Measurements from ENCODE around the gene EFHC1. TPM values are rescaled to one million over a fixed set of nuclear protein-coding genes. Genes with fewer than 3 reads are reported as not detected.

Gene EFHC1
- total RNA-seq, 1 experiment from 2014 or later, result 26.9 TPM

DNA sequence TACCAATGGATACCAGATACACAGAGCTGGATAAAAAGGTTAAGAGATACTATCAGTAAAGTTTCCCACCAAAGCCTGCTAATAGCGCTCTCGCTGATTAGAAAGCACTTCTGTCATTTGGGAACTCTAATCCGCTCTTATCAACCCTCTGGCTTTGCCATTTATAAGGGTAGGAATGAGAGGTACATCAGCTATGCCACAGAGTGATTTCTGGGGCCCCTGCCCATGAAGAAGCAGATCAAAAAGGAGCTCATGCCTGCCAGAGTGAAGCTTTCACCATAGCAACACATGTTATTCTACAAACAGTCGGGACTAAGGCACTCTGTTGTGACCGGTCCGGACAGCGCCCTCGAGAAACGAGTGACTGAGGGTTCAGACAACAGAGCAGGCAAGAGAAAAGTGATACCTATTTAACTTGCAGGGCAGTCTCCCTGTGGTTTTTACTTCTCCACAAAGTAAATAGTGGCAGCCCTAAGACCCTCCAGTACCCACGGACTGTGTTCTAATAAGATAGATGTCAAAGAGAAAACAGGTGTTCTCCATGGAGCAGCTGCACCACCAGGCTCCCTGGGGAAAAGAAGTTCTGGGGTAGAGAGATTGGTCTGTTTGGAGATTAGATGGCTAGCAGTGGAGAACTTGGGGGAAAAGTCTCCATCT is 151.1 kb downstream of the EFHC1 start:
- TF ChIP-seq, protein P1, sequence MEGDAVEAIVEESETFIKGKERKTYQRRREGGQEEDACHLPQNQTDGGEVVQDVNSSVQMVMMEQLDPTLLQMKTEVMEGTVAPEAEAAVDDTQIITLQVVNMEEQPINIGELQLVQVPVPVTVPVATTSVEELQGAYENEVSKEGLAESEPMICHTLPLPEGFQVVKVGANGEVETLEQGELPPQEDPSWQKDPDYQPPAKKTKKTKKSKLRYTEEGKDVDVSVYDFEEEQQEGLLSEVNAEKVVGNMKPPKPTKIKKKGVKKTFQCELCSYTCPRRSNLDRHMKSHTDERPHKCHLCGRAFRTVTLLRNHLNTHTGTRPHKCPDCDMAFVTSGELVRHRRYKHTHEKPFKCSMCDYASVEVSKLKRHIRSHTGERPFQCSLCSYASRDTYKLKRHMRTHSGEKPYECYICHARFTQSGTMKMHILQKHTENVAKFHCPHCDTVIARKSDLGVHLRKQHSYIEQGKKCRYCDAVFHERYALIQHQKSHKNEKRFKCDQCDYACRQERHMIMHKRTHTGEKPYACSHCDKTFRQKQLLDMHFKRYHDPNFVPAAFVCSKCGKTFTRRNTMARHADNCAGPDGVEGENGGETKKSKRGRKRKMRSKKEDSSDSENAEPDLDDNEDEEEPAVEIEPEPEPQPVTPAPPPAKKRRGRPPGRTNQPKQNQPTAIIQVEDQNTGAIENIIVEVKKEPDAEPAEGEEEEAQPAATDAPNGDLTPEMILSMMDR (IDR thresholded peaks at IDR 0.05; ENCODE audit: unreplicated experiment), result no peak
- BruUV-seq (replicated peaks), result no TSS peak
- intact Hi-C loops (cut with micrococcal nuclease), result no loop called here
- Mint-ChIP-seq H3K4me1 (ENCODE audit: insufficient read depth, unreplicated experiment) (peaks cover 43% of the 10 kb centered on the region), H3K36me3 (ENCODE audit: insufficient read depth, unreplicated experiment) (no peaks in the 10 kb centered on the region), H3K9me3 (ENCODE audit: unreplicated experiment) (no peaks in the 10 kb centered on the region), H3K4me3 (ENCODE audit: unreplicated experiment) (no peak overlapping the region), H3K27ac (ENCODE audit: low read depth, unreplicated experiment) (no peak overlapping the region), H3K27me3 (ENCODE audit: insufficient read depth, unreplicated experiment) (no peaks in the 10 kb centered on the region)
- CTCF ChIA-PET, result interaction anchor here (0.8 to 1.5 kb wide), 2 partner anchors 81 to 155 kb away, joined by 4 to 6 read pairs; no protein-coding TSS in a partner anchor
- DNase-seq (ENCODE audit: unreplicated experiment), result no peak
- POLR2A ChIA-PET, result interaction anchor here (0.6 kb wide), 1 partner anchor 32 kb away, joined by 3 read pairs; no protein-coding TSS in a partner anchor

DNA sequence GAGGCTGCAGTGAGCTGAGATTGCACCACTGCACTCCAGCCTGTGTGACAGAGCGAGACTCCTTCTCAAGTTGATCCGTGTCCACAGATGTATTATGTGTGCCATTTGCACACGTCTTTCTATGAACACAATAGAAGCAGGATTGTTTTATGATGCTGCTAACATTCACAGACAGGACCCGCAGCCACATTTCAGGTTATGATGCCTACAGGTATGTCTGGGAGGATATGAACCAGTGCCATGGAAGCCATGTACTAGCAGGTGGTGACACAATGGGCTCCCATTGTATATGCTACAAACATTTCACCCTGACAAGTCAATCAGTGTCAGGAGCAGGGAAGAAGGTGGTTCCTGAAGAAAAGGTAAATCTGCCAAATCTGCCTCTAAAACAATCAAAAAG is 152.4 kb downstream of the EFHC1 start:
- no peak overlapping the region for H3K27ac Mint-ChIP-seq (ENCODE audit: low read depth, unreplicated experiment)
- H3K36me3 Mint-ChIP-seq (ENCODE audit: insufficient read depth, unreplicated experiment), result peaks cover 3% of the 10 kb centered on the region
- DNase-seq (ENCODE audit: unreplicated experiment), result no peak
- intact Hi-C loops (cut with micrococcal nuclease), result no loop called here
- no TSS peak for BruUV-seq (replicated peaks)
- no peak overlapping the region for H3K4me3 Mint-ChIP-seq (ENCODE audit: unreplicated experiment)
- CTCF ChIA-PET, result interaction anchor here (0.7 to 0.8 kb wide), 2 partner anchors 22 to 63 kb away, joined by 4 read pairs; no protein-coding TSS in a partner anchor
- H3K9me3 Mint-ChIP-seq (ENCODE audit: unreplicated experiment), result no peaks in the 10 kb centered on the region
- H3K4me1 Mint-ChIP-seq (ENCODE audit: insufficient read depth, unreplicated experiment), result peaks cover 31% of the 10 kb centered on the region
- TF ChIP-seq, protein P1 (IDR thresholded peaks at IDR 0.05; ENCODE audit: unreplicated experiment), result no peak
- POLR2A ChIA-PET, result interaction anchor here (0.8 kb wide), 1 partner anchor 68 kb away, joined by 3 read pairs; no protein-coding TSS in a partner anchor
- no peaks in the 10 kb centered on the region for H3K27me3 Mint-ChIP-seq (ENCODE audit: insufficient read depth, unreplicated experiment)

DNA sequence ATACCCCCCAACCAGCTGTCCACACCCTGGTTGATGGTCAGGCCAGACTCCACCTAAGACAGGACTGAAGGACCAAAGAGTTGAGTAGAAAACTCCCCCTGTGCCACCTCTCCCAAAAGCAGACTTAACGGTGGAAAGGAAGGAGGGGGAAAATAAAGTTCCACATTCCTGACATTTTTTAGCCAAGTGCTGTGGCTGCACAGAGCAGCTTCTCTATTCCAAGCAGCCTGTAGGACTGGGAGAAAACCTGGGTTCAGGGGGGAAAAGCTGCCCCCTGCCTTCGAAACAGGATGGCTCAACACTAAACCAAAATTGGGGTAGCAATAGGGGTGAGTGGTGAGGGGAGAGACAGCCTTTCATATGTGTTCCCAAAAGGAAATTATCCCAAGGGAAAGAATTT is 153.2 kb downstream of the EFHC1 start:
- no peak for DNase-seq (ENCODE audit: unreplicated experiment)
- TF ChIP-seq, protein P1 (IDR thresholded peaks at IDR 0.05; ENCODE audit: unreplicated experiment), result no peak
- no TSS peak for BruUV-seq (replicated peaks)
- peaks cover 6% of the 10 kb centered on the region for H3K36me3 Mint-ChIP-seq (ENCODE audit: insufficient read depth, unreplicated experiment)
- no peaks in the 10 kb centered on the region for H3K9me3 Mint-ChIP-seq (ENCODE audit: unreplicated experiment)
- H3K27me3 Mint-ChIP-seq (ENCODE audit: insufficient read depth, unreplicated experiment), result no peaks in the 10 kb centered on the region
- no peak overlapping the region for H3K27ac Mint-ChIP-seq (ENCODE audit: low read depth, unreplicated experiment)
- CTCF ChIA-PET, result interaction anchor here (0.7 kb wide), 1 partner anchor 62 kb away, joined by 4 read pairs; no protein-coding TSS in a partner anchor
- intact Hi-C loops (cut with micrococcal nuclease), result no loop called here
- POLR2A ChIA-PET, result interaction anchor here (0.8 kb wide), 1 partner anchor 69 kb away, joined by 3 read pairs; no protein-coding TSS in a partner anchor
- H3K4me1 Mint-ChIP-seq (ENCODE audit: insufficient read depth, unreplicated experiment), result peaks cover 31% of the 10 kb centered on the region
- H3K4me3 Mint-ChIP-seq (ENCODE audit: unreplicated experiment), result peak overlapping the region; percentile 27

Other genes with a start within 250 kb of the EFHC1 start
- not detected in 2 replicates for gene IL17A, start 234.0 kb upstream of the EFHC1 start, total RNA-seq (2022)
- not detected in 2 replicates for gene IL17F, start 175.8 kb upstream of the EFHC1 start, total RNA-seq (2022)
- 16.3 and 24.9 TPM in 2 replicates for gene MCM3, start 135.6 kb upstream of the EFHC1 start, total RNA-seq (2022)
- gene PAQR8, start 58.2 kb upstream of the EFHC1 start, total RNA-seq (2022), result 1.8 and 1.9 TPM in 2 replicates
- 9.9 and 10.1 TPM in 2 replicates for gene TRAM2, start 156.7 kb downstream of the EFHC1 start, total RNA-seq (2022)

Measured in MCF 10A (cell line).